HT1080 (cell line): ENCODE results near the gene MRPS26. TPM values are rescaled to one million over a fixed set of nuclear protein-coding genes. Genes with fewer than 3 reads are reported as not detected.
A peak's percentile ranks its signal among the peaks of the same experiment; 100 is the strongest.
"Not testable (repeated sequence)": the region's sequence is repeated elsewhere in the genome, so short reads cannot be mapped to it uniquely, and the experiment has no call there.

ENCODE experiments used
- DNase-seq: peaks from one replicate; pipeline ENCODE4 v3.0.0-alpha.2; 2015; ENCODE audit warnings: low read depth
- polyA plus RNA-seq, 2 experiments: library from polyadenylated mRNA; depleted of rRNA; stranded (reverse); fragments of >200 nt; gene quantifications; 2 replicates each; pipeline ENCODE4 v1.2.3, GENCODE V29; 2015
- total RNA-seq: library from RNA; depleted of rRNA; stranded (reverse); fragments of >200 nt; shearing (Covaris generic); gene quantifications from 2 replicates; pipeline ENCODE4 v1.2.3, GENCODE V29; 2014; rRNA removed

MRPS26 gene
- total RNA-seq: 179 and 213 TPM in 2 replicates
- 110 and 137 TPM in 2 replicates for polyA plus RNA-seq (2015; cell fraction: cytosol; rRNA removed)
- polyA plus RNA-seq (2015; cell fraction: nucleus; rRNA removed): 54.1 and 57.9 TPM in 2 replicates

DNA sequence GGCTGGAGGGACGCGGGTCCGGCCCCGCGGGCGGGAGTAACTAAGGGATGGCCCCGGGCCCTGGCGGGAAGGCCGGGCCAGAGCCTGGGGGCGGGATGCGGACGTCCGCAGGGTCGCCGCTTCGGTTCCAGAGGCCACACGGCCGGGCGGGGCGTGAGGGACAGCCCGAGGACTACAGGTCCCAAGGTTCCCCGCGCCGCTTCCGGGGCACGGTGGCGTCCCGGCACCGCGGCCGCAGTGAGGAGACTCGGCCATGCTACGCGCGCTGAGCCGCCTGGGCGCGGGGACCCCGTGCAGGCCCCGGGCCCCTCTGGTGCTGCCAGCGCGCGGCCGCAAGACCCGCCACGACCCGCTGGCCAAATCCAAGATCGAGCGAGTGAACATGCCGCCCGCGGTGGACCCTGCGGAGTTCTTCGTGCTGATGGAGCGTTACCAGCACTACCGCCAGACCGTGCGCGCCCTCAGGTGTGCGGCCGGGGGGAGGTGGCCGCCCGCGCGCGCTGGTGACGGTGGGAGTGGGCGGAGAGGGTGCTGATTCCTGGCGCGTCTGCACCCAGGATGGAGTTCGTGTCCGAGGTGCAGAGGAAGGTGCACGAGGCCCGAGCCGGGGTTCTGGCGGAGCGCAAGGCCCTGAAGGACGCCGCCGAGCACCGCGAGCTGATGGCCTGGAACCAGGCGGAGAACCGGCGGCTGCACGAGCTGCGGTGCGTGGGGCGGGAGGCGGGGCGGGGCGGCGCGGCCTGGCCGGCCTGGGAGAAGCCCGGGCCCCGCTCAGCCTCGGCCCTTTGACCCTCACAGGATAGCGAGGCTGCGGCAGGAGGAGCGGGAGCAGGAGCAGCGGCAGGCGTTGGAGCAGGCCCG is at the start of gene MRPS26:
Gene MRPS26, plus strand, starts transcription at position 237 of the 861 bp plus-strand sequence. Its CDS starts 17 bp downstream, at position 254.
- peak; percentile 87 for DNase-seq

DNA sequence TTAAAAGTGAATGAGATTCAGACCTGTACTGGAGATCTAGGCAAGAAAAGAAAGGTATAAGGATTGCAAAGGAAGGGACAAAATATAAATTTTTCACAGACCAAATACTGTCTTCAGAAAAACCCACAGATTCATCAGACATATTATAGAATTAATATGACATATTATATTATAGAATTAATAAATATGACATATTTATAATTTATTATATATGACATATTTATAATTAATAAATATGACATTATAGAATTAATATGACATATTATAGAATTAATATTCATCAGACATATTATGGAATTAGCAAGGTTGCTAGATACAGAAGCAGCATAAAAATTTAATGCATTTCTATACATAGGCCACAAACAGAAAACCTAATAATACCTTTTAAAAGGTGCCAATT is 47.1 kb upstream of the MRPS26 start:
- no peak for DNase-seq

- DNase-seq: peak; percentile 57
Observed at GRCh38 chr20:3000852-3001523, 44.9 kb upstream of the MRPS26 start.

DNA sequence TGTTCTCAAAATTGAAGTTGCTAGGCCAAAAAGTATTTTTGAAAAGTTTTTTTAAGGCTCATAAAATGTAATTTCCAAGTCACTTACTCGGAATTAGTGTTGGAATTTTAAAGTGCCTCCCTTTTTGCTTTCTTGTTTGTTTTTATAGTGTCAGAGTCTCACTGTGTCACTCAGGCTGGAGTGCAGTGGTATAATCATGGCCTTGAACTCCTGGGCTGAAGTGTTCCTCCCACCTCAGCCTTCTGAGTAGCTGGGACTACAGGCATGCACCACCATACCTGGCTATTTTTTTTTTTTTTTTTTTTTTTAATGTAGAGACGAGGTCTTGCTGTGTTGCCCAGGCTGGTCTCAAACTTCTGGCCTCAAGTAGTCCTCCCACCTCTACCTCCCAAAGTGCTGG is 42.4 kb upstream of the MRPS26 start:
- DNase-seq: no peak

DNA sequence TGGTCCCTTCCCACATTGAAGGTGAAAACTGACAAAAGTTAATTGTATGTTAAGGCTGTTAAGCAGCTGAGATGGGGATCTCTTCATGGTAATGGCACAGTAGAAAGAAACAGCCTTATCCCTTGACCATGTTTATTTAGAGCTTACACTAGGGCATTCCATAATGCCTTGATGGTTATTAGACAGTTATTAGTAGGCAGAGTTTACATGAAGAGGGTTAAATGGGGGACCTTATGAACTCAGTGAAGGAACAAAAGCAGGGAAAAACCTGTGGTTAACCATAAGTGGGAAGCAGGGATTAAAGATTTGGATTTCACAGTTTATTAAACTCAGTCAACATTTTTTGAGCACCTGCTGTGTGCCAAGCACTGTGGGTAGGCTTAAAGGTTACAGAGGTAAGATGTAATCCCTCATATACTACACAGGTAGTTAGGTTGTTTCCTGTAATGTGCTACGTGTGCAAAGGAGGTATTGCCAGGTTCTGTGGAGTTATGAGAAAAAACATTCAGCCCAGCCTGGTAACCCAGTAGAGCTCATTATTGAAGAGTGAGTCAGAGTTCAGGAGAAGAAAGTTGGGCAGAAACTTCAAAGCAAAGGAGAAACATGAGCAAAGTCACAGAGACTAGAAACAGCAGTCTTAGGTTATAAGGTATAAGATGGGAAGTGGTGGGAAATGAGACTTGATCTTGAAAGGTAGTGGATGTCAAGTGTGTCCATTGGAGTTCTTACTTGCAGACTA is 34.7 kb upstream of the MRPS26 start:
- DNase-seq: peak; percentile 74

DNA sequence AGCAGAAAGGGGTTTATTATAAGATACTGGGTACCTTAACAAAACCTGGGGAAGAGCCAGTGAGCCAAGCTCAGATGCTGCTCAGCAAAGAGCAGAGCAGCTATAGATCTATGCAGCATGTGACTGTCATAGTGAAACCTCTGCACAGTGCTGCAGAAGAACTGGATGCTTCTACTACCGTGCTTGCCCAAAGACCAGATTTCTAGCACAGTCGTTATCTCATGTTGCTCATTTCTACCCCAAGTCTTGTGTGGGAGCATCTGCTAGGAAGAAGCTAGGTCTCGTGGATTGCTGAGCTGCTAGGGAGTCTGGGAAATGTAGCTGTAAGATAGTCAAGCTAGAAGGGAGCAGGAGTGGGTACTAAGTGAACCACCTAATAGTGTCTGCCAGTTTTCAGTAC is 34.1 kb upstream of the MRPS26 start:
- no peak for DNase-seq

DNA sequence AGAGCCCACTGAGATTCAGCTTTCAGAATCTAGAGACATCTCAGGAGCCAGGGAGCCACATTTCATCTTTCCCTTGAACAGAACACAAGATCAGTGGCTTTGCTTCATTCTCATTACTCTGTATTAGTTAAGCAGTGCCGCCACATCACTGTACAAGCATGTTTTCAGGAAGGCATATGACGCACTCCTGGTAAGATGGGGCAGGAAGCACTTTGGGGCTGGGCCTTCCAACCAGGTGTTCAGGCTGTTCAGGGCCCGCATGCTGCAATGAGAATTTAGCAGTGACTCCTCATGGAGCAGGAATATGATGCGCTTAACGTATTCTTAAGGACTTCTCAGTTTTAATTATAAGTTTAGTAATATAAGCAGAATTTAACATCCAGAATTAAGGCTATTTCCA is 32.1 kb upstream of the MRPS26 start:
- no peak for DNase-seq

GRCh38 chr20:3014179-3014578 is 31.7 kb upstream of the MRPS26 start:
- no peak for DNase-seq

GRCh38 chr20:3014662-3015061 is 31.2 kb upstream of the MRPS26 start:
- peak; percentile 41 for DNase-seq

DNA sequence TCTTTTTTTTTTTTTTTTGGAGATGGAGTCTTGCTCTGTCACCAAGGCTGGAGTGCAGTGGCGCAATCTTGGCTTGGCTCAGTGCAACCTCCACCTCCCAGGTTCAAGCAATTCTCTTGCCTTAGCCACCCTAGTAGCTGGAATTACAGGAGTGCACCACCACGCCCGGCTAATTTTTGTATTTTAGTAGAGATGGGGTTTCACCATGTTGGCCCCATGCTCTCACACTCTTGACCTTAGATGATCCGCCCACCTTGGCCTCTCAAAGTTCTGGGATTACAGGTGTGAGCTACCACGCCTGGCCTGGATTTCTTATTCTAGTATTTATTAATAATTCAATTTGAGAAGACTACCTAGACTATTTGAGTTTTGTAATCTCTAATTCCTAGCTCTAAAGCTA is 30.6 kb upstream of the MRPS26 start:
- DNase-seq: not testable (repeated sequence)

- DNase-seq: no peak
Observed at GRCh38 chr20:3021327-3021726, 24.5 kb upstream of the MRPS26 start.

GRCh38 chr20:3021777-3022176 is 24.1 kb upstream of the MRPS26 start:
- no peak for DNase-seq

GRCh38 chr20:3022559-3023490 is 23.0 kb upstream of the MRPS26 start:
- DNase-seq: not testable (repeated sequence)

DNA sequence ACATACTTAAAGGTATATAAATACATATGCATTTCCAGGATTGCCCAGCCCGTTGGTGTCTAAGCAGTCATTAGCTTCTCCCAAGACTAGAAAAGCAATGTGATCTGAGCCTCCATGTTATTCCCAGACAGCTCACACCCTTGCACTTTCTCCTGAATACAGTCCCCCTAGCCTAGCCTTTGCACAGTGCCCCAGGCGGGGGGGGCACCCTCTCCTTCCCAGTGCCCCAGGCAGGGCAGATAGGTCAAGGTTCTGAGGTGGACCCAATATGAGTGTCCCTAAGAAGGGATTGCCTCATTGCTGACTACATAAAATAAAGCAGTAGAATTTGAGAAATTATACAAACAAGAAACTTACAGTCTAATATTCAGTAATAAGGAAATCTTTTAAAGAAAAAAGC is 17.9 kb upstream of the MRPS26 start:
- no peak for DNase-seq

GRCh38 chr20:3031524-3032147 is 14.2 kb upstream of the MRPS26 start:
- no peak for DNase-seq

DNA sequence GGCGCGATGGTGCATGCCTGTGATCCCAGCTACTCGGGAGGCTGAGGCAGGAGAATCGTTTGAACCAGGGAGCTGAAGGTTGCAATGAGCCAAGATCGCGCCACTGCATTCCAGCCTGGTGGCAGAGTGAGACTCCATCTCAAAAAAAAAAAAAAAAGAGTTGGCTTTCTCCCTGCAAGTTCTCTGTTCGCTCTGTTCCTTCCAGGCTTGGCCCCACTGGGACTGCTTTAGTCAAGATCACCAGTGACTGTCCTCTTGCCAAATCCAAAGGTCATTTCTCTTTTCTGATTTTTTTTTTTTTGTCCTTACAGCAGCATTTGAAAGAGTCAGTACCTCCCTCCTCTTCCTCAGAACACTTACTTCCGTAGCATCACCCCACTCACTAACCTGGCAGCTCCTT is 13.2 kb upstream of the MRPS26 start:
- no peak for DNase-seq

DNA sequence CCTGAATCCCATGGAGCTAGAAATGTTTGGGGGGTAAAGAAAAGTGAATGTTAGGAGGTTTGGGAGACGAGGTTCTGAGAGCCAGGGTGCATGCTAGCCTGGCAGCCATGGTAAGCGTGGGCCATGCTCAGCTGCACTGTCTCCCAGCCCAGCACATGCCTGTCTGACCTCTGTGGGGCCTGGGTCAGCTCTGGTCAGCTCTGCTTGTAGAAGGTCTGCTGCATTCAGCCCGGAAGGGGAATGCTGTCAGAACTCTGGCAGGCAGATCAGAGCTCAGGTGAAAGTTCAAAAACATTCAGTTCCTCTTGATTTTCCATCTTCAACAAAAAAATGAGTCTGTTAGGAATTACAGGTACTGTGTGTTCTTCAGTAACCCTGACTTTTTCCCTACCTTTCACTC is 8.2 kb upstream of the MRPS26 start:
- DNase-seq: no peak

DNA sequence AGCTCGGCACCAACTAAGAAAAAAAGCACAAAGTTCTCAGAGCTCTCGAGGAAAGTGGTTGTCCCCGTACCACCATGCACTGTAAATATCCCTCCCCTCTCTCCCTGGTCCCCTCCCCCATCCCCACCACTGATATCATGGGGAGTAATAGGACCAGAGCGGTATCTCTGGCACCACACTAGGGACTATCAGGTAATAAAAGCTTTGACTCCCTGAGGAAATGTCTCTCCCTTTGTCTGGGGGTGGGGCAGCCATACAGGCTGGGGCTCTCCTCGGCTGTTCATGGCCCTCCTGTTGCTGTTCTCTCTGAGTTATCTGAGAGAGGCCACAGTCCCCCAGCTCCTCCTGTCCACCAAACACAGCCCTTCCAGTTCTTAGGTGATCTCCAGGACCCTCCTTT is 7.4 kb upstream of the MRPS26 start:
- no peak for DNase-seq

DNA sequence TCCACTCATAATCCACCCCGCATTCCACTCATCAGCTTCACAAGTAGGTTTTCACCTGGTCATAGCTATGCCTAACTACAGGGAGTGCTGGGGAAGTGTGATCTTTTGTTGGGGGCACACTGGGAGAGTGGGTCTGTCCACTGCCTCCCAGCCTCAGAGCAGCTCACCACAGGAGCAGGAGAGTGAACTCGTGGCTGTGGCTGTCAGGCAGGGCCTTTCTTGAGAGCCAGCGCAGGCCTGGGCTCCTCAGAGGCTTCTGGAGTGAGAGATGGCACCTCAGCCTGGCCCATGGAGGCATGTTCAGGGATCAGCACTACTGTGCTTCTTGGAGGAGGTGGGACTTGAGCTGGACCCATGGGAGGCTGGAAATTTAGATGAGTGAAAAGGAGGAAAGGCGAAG is 6.4 kb upstream of the MRPS26 start:
- no peak for DNase-seq

DNA sequence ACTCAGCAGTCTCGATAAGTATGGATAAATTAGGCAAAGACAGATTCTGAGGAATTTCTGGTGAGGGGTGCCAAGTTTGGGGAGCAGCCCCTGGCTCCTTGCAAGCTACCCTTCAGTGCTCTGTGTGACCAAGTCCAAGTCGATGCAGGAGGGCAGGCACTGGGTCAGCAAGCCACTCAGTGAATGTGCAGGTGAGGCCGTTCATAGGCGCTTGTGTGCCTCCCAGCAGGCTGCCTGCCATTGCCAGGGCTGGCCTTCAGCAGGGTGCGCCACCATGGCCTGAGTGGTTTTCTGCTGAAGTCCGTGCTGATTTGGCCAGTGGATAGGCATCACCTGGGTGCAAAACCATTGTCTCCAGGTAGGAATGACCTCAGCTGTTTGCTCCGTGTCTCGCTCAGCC is 5.8 kb upstream of the MRPS26 start:
- DNase-seq: no peak
